ENCODE results near the gene RNF225.

RNF225 gene

DNA sequence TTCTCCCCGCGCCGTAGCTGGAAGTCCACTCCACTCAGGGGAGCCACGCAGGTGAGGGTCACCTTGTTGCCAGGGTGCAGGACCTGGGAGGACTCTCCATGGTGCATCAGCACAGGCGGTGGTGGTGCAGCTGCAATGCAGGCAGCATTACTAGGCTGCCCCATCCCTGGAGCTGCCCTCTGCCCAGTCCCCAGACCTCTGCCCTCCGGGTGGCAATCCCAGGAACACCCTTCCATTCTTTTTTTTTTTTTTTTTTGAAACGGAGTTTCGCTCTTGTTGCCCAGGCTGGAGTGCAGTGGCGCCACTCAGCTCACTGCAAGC, 43.9 kb upstream of the RNF225 start:
- TF ChIP-seq, protein P1, sequence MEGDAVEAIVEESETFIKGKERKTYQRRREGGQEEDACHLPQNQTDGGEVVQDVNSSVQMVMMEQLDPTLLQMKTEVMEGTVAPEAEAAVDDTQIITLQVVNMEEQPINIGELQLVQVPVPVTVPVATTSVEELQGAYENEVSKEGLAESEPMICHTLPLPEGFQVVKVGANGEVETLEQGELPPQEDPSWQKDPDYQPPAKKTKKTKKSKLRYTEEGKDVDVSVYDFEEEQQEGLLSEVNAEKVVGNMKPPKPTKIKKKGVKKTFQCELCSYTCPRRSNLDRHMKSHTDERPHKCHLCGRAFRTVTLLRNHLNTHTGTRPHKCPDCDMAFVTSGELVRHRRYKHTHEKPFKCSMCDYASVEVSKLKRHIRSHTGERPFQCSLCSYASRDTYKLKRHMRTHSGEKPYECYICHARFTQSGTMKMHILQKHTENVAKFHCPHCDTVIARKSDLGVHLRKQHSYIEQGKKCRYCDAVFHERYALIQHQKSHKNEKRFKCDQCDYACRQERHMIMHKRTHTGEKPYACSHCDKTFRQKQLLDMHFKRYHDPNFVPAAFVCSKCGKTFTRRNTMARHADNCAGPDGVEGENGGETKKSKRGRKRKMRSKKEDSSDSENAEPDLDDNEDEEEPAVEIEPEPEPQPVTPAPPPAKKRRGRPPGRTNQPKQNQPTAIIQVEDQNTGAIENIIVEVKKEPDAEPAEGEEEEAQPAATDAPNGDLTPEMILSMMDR (IDR thresholded peaks at IDR 0.05; ENCODE audit: insufficient read depth, low read depth, low read length, missing control alignments), result no peak
- no peak for DNase-seq (ENCODE audit: low read depth)

DNA sequence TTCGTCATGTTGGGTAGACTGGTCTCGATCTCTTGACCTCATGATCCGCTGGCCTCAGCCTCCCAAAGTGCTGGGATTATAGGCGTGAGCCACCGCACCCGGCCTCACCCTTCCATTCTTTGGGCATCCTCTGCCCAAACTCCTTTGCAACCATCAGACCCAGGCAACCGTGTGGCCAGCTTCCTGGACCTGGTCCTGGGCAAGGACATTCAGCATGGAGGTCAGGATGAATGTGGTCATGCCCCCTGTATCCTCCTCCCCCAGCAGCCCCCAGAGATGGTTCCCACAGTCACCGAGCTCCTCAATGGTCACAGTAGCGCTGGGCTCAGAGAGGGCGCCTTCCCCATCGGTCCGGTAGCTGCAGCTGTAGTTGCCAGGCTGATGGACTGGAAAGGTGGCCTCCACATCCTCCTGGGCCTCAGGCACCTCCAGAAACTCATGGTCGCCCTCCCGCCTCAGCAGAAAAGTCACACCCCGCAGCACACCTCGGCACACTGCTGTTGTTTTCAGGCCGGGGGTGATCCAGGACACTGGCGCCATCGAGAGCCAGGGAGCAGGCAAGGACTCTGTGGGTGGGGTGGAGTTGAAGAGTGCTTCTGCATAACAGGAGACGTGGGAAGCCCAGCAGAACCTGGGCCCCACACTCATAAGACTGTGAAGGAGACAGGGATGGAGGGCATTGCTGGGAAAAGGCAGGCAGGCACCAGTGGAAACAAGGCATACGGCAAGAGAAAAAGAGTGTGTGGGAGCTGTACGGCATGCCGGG, 43.3 kb upstream of the RNF225 start:
- no peak for DNase-seq (ENCODE audit: low read depth)
- H3K4me3 ChIP-seq (ENCODE audit: low read length), result no peak overlapping the region
- TF ChIP-seq, protein P1 (IDR thresholded peaks at IDR 0.05; ENCODE audit: insufficient read depth, low read depth, low read length, missing control alignments), result no peak

More for the DNA sequence above, 43.9 kb upstream of the RNF225 start:
- no peak overlapping the region for H3K4me3 ChIP-seq (ENCODE audit: low read length)

DNA sequence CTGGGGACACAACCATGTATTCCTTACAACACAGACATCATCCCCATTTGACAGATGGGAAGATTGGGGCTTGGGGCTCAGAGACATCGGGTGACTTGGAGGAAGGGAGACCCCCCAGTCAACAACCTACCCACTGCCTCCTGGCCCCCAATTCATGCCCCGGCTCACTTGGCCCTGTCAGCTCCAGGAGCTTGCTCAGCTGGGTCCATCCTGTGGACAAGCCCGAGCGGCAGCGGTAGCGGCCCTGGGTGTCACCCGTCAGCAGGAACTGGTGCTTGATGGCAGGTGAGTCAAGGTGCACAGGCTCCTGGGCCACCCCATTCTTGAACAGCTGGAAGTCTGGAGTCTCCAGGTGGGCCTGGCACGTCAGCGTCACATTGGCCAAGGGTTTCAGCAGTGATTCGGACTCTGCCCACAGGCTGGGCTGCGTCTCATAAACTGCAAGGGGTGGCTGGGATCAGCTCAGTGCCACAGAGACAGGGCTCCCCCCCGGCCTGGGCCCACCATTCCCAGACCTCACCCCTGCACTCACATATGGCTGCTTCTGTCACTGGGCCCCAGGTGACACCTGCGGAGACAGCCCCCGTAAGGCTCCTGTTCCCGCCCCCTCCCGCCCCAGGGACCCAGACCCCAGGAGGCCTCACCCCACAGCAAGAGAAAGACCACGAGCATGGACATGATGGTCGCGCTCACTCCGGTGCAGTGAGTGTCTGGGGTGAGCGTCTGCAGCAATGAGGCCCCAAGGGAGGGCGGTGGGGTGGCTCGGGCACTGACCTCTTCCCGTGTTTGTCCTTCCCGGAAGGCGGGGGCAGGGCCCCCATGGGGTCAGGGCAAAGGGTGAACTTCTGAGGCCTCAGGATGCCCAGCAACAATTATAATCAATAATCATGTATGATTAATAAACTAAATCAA, 42.4 kb upstream of the RNF225 start, which contains the start of gene A1BG:
Gene A1BG (minus strand): TSS at position 733 of the 912 bp plus-strand sequence. CDS start 55 bp downstream, at position 678.
- TF ChIP-seq, protein P1 (IDR thresholded peaks at IDR 0.05; ENCODE audit: insufficient read depth, low read depth, low read length, missing control alignments), result no peak
- no peak for DNase-seq (ENCODE audit: low read depth)

DNA sequence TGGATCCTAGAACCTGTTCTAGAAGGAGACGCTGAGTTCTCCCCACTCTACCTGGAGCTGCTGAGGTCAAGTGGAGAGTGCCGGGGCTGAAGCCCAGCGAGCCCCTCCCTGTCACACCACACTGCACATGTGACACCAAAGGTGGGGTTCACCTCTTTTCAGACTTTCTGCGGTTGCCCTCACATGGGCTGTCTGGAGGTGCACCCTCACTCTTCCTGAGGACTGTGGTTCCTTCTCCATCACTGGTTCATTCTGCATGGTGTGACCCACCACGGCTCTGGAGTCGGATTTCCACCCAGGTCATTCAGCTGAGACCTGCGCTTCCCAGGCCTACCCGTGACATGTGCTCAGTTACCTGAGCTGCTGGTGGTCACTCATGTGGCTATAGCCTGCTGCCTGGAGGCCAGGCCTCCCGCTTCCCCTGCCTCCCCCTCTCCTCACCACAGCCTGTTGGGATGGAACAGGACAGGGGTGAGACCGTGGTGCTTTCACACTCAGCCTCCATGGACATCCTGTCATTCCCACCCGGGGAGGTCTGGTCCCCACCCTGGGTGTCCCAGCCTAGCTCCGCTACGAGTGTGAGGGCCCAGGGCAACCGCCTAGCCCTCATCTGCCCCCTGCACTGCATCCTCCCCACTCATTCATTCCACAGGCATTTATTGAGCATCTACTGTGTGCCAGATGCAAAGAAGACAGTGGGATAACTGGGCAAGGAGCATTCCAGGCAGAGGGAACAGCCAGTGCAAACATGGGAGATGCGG, 41.6 kb upstream of the RNF225 start:
- H3K4me3 ChIP-seq (ENCODE audit: low read length), result no peak overlapping the region
- DNase-seq (ENCODE audit: low read depth), result no peak
- TF ChIP-seq, protein P1 (IDR thresholded peaks at IDR 0.05; ENCODE audit: insufficient read depth, low read depth, low read length, missing control alignments), result no peak

More for the DNA sequence above, 42.4 kb upstream of the RNF225 start, which contains the start of gene A1BG:
- H3K4me3 ChIP-seq (ENCODE audit: low read length), result no peak within 1 kb of the TSS

DNA sequence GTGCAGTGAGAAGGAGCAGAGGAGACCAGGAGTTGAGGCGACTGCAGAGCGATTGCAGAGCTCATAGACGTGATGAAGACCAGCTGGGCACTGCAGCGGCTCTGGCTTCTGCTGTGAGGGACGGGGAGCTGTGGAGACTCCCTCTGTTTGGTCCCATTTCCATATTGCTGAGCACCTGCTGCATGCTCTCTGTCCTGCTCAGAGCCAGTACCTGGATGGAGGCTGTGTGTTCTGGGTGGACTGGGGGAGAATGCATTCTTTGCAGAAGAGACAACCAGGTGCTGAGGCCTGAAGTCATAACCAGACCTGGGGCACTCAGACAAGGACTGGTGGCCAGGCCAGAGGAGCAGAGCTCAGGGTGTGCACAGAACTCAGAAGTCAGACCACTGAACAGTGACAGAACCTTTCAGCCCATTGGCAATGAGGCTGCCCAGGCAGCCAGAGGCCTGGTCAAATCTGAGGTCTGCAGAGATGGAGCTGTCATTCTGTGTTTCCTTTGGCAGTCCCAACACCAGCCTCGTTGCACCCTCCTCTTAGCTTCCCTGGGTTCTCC, 40.9 kb upstream of the RNF225 start:
- DNase-seq (ENCODE audit: low read depth), result no peak
- H3K4me3 ChIP-seq (ENCODE audit: low read length), result no peak overlapping the region
- TF ChIP-seq, protein P1 (IDR thresholded peaks at IDR 0.05; ENCODE audit: insufficient read depth, low read depth, low read length, missing control alignments), result no peak

DNA sequence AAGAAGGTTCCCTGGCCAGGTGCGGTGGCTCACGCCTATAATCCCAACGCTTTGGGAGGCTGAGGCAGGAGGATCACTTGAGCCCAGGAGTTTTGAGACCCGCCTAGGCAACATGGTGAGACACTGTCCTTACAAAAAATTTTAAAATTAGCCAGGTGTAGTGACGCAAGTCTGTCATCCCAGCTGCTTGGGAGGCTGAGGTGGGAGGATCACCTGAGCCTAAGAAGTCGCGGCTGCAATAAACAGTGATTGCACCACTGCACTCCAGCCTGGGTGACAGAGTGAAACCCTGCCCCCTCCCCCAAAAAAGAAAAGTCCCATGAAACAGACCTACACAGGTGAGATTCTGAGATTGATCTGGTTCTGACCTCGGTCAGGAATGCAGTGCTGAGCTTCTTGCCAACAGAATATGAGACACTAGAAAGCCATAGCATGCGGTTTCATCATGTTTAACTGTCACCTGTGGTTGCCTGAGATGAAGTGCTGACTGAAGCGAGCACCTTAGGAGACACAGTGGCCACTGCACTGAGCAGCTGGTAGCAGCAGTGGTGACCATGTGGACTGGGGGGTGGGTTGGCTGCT, 40.1 kb upstream of the RNF225 start:
- H3K4me3 ChIP-seq (ENCODE audit: low read length), result no peak overlapping the region
- no peak for DNase-seq (ENCODE audit: low read depth)
- TF ChIP-seq, protein P1 (IDR thresholded peaks at IDR 0.05; ENCODE audit: insufficient read depth, low read depth, low read length, missing control alignments), result no peak

All from epithelial cell of esophagus (primary cell).